ENCODE measurements around the gene FAM228B. TPM values are rescaled to one million over a fixed set of nuclear protein-coding genes. Genes with fewer than 3 reads are reported as not detected.

The FAM228B gene
- total RNA-seq, 1 donor from 2014 or later, result 29.6 TPM

DNA sequence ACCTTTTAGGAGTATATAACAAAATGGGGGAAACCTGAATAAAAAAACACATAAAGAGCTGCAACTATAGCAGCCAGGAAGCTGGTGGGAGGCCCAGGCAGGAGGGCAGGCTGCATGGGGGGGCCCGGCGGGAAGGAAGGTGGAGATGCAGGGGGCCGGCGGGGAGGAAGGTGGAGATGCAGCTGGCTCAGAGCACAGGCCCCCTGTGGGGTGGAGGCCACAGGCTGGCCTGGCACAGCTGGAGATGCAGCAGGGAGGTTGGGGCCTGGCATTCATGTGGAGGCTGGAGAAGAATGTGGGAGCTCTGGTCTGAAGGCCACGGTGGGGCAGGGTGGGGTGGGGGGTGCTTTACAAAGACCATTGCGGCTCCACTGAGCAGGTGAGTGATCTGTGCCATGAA lies 83.0 kb downstream of the FAM228B start:
- intact Hi-C loops (cut with micrococcal nuclease), result no loop called here
- Histone ChIP-seq H3K4me3 (no peak overlapping the region), H3K36me3 (peaks cover 84% of the 10 kb centered on the region), H3K4me1 (no peaks in the 10 kb centered on the region), H3K9me3 (replicated peaks) (no peaks in the 10 kb centered on the region), H3K27me3 (ENCODE audit: low read depth) (no peaks in the 10 kb centered on the region), H3K27ac (replicated peaks) (no peak overlapping the region)
- DNase-seq, result no peak
- TF ChIP-seq, protein P1, sequence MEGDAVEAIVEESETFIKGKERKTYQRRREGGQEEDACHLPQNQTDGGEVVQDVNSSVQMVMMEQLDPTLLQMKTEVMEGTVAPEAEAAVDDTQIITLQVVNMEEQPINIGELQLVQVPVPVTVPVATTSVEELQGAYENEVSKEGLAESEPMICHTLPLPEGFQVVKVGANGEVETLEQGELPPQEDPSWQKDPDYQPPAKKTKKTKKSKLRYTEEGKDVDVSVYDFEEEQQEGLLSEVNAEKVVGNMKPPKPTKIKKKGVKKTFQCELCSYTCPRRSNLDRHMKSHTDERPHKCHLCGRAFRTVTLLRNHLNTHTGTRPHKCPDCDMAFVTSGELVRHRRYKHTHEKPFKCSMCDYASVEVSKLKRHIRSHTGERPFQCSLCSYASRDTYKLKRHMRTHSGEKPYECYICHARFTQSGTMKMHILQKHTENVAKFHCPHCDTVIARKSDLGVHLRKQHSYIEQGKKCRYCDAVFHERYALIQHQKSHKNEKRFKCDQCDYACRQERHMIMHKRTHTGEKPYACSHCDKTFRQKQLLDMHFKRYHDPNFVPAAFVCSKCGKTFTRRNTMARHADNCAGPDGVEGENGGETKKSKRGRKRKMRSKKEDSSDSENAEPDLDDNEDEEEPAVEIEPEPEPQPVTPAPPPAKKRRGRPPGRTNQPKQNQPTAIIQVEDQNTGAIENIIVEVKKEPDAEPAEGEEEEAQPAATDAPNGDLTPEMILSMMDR (IDR thresholded peaks at IDR 0.05; ENCODE audit: borderline replicate concordance), result no peak

DNA sequence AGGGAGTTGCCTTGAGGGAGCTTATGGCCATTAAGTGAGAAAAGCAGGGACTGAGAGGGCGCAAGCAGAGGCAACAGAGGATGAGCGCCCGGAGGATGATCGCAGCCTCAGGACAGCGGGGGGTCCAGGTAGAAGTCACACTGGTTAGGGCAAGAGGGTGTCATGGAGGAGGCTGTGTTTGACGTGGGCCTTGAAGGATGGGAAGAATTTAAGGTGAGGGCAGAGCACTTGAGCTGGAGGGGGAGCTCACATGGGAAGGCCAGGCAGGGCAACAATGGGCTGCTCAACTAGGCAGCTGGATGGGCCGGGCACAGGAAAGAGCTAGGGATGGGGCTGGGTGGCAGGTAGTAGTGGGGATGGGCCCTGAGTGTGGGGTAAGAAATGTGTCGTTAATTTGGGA lies 83.4 kb downstream of the FAM228B start:
- Histone ChIP-seq H3K36me3 (peaks cover 89% of the 10 kb centered on the region), H3K9me3 (replicated peaks) (no peaks in the 10 kb centered on the region), H3K4me3 (no peak overlapping the region), H3K27ac (replicated peaks) (no peak overlapping the region), H3K27me3 (ENCODE audit: low read depth) (no peaks in the 10 kb centered on the region), H3K4me1 (no peaks in the 10 kb centered on the region)
- no peak for DNase-seq
- TF ChIP-seq, protein P1 (IDR thresholded peaks at IDR 0.05; ENCODE audit: borderline replicate concordance), result no peak
- intact Hi-C loops (cut with micrococcal nuclease), result no loop called here

DNA sequence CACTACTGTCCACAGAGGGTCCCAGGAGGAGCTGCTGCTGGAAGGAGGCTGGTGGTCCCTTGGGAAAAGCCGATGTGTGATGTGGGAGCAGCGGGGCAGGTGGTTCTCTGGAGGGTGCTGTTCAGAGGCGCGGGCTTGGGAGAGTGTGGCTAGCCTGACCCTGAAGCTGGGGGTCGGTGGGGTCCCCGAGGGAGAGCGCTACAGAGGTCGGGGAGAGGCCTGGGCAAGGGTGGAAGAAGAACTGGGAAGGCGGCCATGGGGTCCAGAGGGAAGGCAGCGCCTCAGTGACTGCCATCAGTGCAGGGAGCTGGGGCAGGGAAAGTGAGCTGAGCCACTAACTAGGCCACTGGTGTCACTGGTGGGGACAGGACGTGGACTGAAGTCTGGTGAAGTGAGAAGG lies 84.1 kb downstream of the FAM228B start:
- Histone ChIP-seq H3K27ac (replicated peaks) (no peak overlapping the region), H3K4me3 (no peak overlapping the region), H3K36me3 (peaks cover 95% of the 10 kb centered on the region), H3K4me1 (no peaks in the 10 kb centered on the region), H3K27me3 (ENCODE audit: low read depth) (no peaks in the 10 kb centered on the region), H3K9me3 (replicated peaks) (no peaks in the 10 kb centered on the region)
- intact Hi-C loops (cut with micrococcal nuclease), result no loop called here
- no peak for DNase-seq
- TF ChIP-seq, protein P1 (IDR thresholded peaks at IDR 0.05; ENCODE audit: borderline replicate concordance), result no peak

DNA sequence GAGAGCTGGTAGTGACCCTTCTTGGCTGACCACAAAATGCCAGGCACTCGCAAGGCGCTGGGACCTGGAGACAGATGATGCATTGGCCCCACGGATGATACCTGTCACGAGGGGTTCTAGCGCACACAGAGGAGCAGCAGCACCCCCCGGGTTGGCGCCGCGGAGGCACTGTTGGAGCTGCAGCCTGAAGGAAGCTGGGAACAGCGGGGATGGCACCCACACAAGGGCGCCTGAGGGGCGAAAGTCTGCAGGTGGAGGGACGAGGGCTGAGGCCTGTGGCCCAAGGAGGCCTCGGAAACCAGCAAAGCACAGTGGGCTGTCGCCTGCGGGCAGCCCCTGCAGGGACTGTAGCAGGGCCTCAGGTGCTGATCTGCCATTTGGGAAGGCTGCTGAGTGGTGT lies 85.2 kb downstream of the FAM228B start:
- Histone ChIP-seq H3K4me1 (no peaks in the 10 kb centered on the region), H3K36me3 (peaks cover 96% of the 10 kb centered on the region), H3K9me3 (replicated peaks) (no peaks in the 10 kb centered on the region)

DNA sequence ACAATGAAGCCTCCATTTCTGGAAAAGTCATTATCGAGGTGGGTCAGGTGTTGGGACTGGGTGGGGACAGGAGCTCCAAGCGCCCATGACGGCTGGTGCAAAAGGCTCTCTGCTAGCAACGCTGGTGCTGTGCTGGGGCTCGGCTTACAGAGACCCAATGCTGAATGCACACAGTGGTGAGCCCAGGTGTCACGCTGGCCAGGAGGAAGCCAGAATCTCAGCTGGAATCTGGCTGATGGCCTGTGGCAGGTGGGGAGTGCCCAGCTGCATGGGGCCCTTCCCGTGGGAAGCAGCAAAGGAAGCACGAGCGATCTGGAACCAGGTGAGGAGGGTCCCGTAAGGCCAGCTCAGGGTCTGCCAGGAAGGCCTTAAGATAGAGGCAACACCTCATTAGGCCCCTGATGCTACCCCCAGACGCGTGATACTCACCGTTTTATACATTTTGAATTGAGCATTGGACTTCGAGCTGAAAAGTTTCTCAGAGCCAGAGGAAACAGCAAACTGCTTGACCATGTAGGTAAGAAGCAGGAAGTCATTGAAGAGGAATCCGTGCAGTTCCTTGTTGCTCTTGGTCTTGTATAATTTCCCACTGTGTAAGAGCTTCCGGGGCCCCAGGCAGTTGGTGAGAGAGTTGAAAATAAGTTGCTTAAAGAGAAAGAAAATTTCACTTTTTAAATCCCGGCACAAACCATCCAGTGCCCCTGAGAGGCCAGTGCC lies 86.3 kb downstream of the FAM228B start:
- Histone ChIP-seq H3K4me1 (no peaks in the 10 kb centered on the region), H3K4me3 (no peak overlapping the region), H3K9me3 (replicated peaks) (no peaks in the 10 kb centered on the region), H3K36me3 (peaks cover 91% of the 10 kb centered on the region), H3K27ac (replicated peaks) (no peak overlapping the region), H3K27me3 (ENCODE audit: low read depth) (no peaks in the 10 kb centered on the region)
- intact Hi-C loops (cut with micrococcal nuclease), result no loop called here
- TF ChIP-seq, protein P1 (IDR thresholded peaks at IDR 0.05; ENCODE audit: borderline replicate concordance), result no peak
- DNase-seq, result no peak

More for the DNA sequence above, 85.2 kb downstream of the FAM228B start:
- no peak for DNase-seq
- Histone ChIP-seq H3K27ac (replicated peaks) (no peak overlapping the region), H3K4me3 (no peak overlapping the region), H3K27me3 (ENCODE audit: low read depth) (no peaks in the 10 kb centered on the region)
- TF ChIP-seq, protein P1 (IDR thresholded peaks at IDR 0.05; ENCODE audit: borderline replicate concordance), result no peak
- intact Hi-C loops (cut with micrococcal nuclease), result no loop called here

Measured in left ventricle myocardium inferior (tissue), 1 donor.